GM21390 (cell line): Measurements from ENCODE around the gene SLC2A9.
A peak's percentile ranks its signal among the peaks of the same experiment; 100 is the strongest.

Source experiments
- ATAC-seq: cut with Tn5 transposase; IDR thresholded peaks from one replicate; pipeline ENCODE4 v1.9.1; 2021; ENCODE audit not compliant: unreplicated experiment

The SLC2A9 gene

GRCh38 chr4:10022346-10023049 is 1.2 kb upstream of the SLC2A9 start:
- no peak for ATAC-seq

GRCh38 chr4:10021653-10022023 is 341 bp upstream of the SLC2A9 start:
- ATAC-seq = no peak

- no peak for ATAC-seq
These were observed 1.2 kb downstream of the SLC2A9 start for GRCh38 chr4:10020106-10020505.

DNA sequence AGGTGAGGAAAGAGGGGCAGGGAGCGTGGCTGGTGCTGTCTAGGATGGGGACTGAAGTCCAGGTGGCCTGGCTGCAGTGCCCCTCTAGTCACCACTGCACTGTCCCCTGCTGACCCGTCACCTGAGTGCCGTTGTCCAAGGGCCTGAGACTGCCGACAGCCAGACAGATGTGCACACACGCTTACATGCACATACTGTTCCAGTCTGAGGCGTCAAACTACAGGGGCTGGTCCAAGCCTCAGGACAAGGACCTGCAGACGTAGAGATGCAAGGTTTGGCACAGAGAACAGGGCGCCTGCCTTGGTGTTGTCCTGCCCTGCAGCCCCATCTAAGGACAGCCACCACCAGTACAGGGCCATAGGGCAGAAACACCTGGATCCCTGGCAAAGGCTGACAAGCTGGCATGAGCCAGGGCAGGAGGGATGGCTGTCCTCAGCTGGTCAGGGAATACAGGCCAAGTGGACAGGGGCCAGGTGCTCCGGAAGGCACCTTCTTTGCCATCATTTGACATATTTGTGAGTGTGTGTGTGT is 1.7 kb downstream of the SLC2A9 start:
- ATAC-seq = no peak

GRCh38 chr4:10018818-10019461 is 2.4 kb downstream of the SLC2A9 start:
- peak; percentile 92 for ATAC-seq

DNA sequence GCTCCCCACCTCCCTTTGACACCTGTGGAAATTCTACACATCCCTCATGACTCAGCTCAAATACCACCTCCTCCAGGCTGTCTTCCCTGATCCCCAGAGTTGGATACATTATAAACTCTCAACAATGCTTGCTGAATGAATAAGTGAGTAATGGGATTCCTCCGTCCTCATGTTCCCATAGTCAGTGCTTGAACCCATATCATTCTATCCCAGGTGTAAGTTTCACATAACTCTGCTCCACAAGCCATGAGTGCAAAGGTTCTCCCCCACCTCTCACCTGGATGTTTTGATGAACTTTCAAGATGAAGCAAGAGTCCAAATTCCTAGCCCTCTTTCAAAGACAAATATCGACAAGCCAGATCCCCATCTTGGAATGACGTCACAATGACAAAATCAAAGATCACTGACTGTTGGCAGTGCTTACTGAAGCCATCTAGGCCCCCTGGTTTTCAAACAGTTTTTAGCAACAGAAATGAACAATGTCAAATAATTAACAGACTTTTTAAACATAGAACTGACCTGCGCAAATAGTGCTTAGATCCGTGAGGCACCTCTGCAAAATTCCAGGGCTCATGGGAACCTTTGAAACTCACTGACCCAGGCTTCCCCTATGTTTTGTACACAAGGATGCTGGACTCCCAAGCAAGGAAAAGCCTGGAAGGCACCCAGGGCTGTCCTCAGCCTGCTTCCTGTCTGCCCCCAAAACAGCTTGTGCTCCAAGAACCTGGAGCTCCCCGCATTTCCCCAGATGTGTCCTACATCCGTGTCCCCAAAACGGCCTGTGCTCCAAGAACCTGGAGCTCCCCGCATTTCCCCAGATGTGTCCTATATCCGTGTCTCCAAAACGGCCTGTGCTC is 4.0 kb downstream of the SLC2A9 start:
- ATAC-seq = no peak

DNA sequence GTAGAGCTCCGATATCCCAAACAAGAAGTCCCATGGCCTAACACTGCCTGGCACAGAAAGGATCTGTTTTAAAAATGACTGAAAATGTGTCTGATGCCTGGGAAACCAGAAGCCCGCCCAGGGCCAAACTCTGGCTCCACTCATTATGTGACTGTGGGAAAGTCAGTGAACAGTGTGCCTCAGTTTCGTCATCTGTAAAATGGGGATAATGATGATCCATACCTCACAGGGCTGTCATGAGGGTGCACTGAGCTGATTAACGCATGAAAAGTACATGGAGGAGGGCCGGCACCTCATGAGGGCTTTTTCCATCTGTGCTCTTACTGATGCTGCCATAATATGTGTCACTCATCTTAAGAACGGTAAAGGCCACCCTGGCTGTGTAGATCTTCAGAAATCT is 5.1 kb downstream of the SLC2A9 start:
- ATAC-seq = no peak

DNA sequence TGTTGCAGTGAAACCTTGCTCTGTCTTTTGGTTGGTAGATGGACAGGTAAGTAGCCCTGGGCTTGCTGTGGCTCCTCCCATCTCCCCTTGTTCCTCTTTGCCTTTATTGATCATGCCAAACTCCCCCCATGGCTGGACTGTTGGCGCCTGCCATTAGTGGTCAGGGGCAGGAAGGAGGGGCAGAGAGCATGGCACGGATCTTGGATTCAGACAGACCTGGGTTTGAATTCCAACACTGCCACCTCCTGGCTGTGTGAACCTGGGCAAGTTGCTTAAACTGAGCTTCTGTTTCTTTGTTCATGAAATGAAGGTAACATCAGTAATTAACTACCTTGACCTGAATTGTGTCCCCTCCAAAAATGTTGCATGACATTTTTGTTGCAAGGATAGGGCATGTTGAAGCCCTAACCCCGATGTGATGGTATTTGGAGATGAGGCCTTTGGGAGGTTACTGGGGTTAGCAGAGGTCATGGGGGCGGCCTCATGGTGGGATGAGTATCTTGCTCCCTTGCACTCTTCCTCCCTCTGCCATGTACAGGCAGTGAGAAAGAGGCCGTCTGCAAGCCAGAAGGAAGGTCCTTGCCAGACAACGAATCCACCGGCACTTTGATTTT is 6.0 kb downstream of the SLC2A9 start:
- ATAC-seq = peak; percentile 38

DNA sequence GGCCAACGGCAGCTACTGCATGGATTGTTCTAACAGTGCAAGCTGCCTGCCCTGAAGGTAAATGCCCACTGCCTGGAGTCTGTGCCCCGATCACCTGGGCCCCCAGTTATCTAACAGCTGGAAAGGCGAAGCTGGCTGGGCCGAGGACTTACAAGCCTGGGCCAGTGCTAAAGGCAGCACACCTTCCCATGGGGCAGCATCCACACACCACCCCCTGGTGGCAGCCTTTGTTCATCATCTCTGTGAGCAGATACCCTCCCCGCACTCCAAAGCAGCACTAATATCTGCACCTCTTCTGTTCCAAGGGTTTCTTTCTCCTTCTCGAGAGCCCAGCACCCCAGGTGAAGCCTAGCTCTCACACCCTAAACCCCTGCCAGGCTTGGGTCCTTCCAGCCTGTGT is 7.6 kb downstream of the SLC2A9 start:
- peak; percentile 66 for ATAC-seq

- no peak for ATAC-seq
These were observed 9.4 kb downstream of the SLC2A9 start for GRCh38 chr4:10011885-10012284.

DNA sequence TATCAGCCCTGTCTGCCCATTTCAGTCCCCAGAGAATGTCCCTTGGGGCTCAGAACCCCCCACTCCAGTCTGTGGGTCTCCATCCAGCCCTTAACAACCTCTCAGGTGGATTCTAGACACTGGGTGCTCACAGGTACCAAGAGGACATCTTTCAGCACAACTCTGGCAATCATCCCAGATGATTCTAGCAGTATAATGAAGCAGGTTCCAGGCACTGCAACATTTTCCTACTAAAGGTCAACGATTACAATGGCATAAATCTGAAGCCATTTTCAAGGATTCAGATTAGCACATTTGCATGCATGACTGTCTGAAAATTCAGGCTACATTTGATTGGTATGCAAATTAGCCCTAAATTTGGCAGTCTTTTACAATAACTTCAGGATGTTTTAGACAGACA is 10.0 kb downstream of the SLC2A9 start:
- ATAC-seq = no peak

GRCh38 chr4:10009861-10010500 is 11.3 kb downstream of the SLC2A9 start:
- ATAC-seq = no peak

DNA sequence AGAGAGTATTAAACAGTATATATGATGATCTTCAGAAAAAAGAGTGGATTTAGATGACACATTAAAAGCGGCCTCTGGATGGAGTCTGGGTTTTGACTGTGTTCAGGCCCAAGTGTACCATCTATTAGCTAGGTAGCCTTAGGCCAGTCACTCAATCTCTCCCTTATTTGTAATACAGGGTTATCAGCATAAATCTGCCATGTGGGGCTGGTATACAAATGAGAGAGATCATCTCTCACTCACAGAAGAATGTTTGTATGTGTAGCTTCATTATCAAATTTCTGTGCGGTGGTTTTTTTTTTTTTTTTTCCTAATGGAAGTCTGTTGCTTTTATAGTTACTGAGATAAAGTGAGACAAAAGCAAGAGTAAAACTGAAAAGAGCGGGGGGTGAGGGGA is 12.7 kb downstream of the SLC2A9 start:
- ATAC-seq = no peak

DNA sequence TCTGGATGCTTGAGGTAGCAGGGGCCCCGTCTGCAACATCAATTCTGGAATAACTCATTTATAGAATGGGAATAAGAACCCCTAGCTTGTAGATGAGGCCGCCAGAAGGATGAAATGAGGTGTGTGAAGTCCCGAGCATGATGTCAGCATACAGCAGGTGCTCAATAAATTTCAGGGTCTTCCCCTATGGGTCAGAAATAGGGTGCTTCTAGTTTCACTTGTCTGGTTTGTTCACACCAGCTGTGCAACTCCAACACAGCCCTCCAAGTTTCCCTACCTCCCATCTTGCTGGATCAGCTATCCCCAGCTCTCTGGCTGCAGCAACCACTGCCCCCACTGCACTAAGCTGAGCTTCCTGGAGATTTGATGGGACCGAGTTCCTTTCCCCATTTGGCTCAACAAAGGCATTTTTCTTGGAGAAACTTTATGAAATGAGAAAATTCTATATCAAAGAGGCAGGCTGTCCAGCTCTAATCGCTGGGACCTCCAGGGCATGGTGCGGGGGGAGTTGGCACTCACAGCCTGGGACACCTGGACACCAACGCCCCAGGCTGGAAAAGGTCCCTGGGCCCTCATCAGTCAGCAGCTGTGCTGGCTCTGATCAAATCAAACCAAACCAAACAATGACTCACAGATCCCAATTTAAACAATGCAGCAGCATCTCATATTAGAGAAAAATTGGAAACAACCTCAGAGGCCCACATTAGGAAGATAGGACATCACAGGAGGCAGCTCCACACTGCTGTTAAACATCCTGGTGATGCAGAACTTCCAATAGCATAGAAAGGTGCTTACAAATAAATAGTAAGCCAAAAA is 13.3 kb downstream of the SLC2A9 start:
- ATAC-seq = peak; percentile 44

DNA sequence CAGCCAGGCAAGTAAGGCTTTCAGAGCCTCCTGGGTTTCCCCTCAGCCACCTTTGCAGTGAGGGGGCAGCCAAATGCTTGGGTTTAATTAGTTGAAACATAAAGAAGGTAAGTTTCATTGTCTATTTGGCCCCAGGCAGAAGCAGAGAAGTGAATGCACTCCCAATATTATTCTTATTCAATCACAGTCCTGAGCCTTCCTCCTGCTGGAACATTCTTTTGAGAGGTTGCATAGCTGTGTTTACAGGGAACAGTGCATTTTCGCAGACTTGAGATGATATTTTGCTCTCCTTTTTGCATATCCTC is 13.9 kb downstream of the SLC2A9 start:
- ATAC-seq = peak; percentile 38

GRCh38 chr4:10006601-10007435 is 14.5 kb downstream of the SLC2A9 start:
- peak; percentile 18 for ATAC-seq

DNA sequence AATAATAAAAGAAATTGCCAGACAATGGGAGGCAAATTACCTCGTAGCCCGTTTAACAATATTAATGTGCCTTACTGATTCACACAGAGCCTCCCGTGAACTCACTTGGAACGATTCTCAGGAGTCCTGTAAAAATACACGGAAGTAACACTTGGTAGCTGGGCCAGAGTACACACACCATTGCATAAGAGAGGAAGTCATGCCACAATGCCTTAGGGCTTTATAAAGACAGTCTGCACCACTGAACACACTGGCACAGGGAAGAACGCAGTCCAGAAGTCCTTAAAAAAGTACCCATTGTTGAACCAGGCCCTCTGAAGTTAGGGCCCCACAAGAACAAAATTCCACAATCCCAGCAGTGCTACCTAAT is 15.1 kb downstream of the SLC2A9 start:
- peak; percentile 38 for ATAC-seq

DNA sequence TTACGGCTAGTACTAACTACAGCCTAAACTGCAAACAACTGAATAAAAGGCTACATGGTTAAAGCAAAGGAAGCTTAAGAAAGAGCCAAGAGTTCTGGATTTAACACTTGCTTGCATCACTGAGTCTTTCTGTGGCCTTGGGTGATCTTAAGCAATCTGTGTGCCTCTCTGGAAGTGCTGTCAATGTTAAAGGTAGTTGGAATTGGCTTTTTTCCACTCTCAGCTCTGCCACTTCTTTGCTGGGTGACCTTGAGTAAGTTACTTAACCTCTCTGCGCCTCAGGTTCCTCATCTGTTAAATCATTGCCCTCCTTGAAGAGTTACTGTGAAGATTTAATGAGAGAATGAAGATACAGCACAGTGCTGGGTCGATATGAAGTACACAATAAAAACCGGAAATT is 15.7 kb downstream of the SLC2A9 start:
- ATAC-seq = no peak

GRCh38 chr4:10003666-10004065 is 17.6 kb downstream of the SLC2A9 start:
- no peak for ATAC-seq
